Cardiac fibroblast (primary cell): ENCODE measurements around the gene SH3TC1.
A peak's percentile ranks its signal among the peaks of the same experiment; 100 is the strongest.

Experiments used
- DNase-seq, 2 donors: peaks; one replicate each; pipeline versions ENCODE4 v3.0.0 to v3.0.0-alpha.2; 2010; ENCODE audit warnings: low read depth in 2 of 2
- H3K4me3 ChIP-seq, 2 donors: replicated peaks in 1 of 2; 1 replicate in 1 of 2; 2 replicates in 1 of 2; pipeline ENCODE4 v1.5.1; 2011; ENCODE audit warnings: low read depth in 2 of 2, low read length in 2 of 2, mild to moderate bottlenecking in 2 of 2, moderate library complexity in 1 of 2
- CTCF ChIP-seq: IDR thresholded peaks from one replicate; pipeline ENCODE4 v1.5.1; 2011; ENCODE audit warnings: low read depth, mild to moderate bottlenecking, low read length, inconsistent platforms

The SH3TC1 gene

GRCh38 chr4:8244931-8245460, 45.9 kb downstream of the SH3TC1 start:
- DNase-seq: no peak
- no peak overlapping the region for H3K4me3 ChIP-seq
- TF ChIP-seq CTCF: no peak

GRCh38 chr4:8245884-8246833, 47.1 kb downstream of the SH3TC1 start:
- DNase-seq: no peak
- TF ChIP-seq CTCF: no peak
- H3K4me3 ChIP-seq: no peak overlapping the region

GRCh38 chr4:8247047-8247930, 48.2 kb downstream of the SH3TC1 start:
- no peak for TF ChIP-seq CTCF
- DNase-seq: peak in 1 of 2 donors; percentile 83
- H3K4me3 ChIP-seq: no peak overlapping the region

- peak in 1 of 2 donors; percentile 62 for DNase-seq
- no peak for TF ChIP-seq CTCF
- H3K4me3 ChIP-seq: no peak overlapping the region
Measured at GRCh38 chr4:8248091-8248490, 49.0 kb downstream of the SH3TC1 start.

GRCh38 chr4:8250227-8250626, 51.1 kb downstream of the SH3TC1 start:
- TF ChIP-seq CTCF: no peak
- no peak for DNase-seq
- no peak overlapping the region for H3K4me3 ChIP-seq

GRCh38 chr4:8250637-8251036, 51.5 kb downstream of the SH3TC1 start:
- DNase-seq: no peak
- no peak for TF ChIP-seq CTCF
- H3K4me3 ChIP-seq: no peak overlapping the region
